ENCODE data around the gene WWC1. TPM values are rescaled to one million over a fixed set of nuclear protein-coding genes. Genes with fewer than 3 reads are reported as not detected.

The WWC1 gene
- total and polyA plus RNA-seq, 2 donors: 0.66 to 6.0 TPM

- no peak overlapping the region for H3K4me3 ChIP-seq (ENCODE audit: low read length in 2 of 2)
- H3K36me3 ChIP-seq (ENCODE audit: control insufficient read depth in 2 of 2, insufficient read depth in 2 of 2, low read length in 1 of 2): no peaks in the 10 kb centered on the region
- no peaks in the 10 kb centered on the region for H3K4me1 ChIP-seq (ENCODE audit: control insufficient read depth in 2 of 2, insufficient read depth in 2 of 2, low read length in 2 of 2)
- 78% methylated on average over 18 of the region's 18 CpGs for WGBS
- peaks cover 27 to 58% of the 10 kb centered on the region in 2 donors for H3K27me3 ChIP-seq (ENCODE audit: control insufficient read depth in 2 of 2, insufficient read depth in 1 of 2, low read length in 1 of 2)
- no peak overlapping the region for H3K27ac ChIP-seq (ENCODE audit: low read depth in 1 of 2, low read length in 1 of 2)
- H3K9me3 ChIP-seq (ENCODE audit: control insufficient read depth in 2 of 2, insufficient read depth in 1 of 2, low read length in 1 of 2): peaks cover 0 to 3% of the 10 kb centered on the region in 2 donors
- no peak for DNase-seq (ENCODE audit: low read depth in 6 of 9, low spot score in 9 of 9)
Measured at GRCh38 chr5:168292786-168293696, 1.6 kb downstream of the WWC1 start.

GRCh38 chr5:168295574-168296201 lies 4.2 kb downstream of the WWC1 start:
- H3K27me3 ChIP-seq (ENCODE audit: control insufficient read depth in 2 of 2, insufficient read depth in 1 of 2, low read length in 1 of 2): peaks cover 26 to 43% of the 10 kb centered on the region in 2 donors
- no peaks in the 10 kb centered on the region for H3K36me3 ChIP-seq (ENCODE audit: control insufficient read depth in 2 of 2, insufficient read depth in 2 of 2, low read length in 1 of 2)
- WGBS: 89% methylated on average over 12 of the region's 12 CpGs
- no peak overlapping the region for H3K4me3 ChIP-seq (ENCODE audit: low read length in 2 of 2)
- H3K4me1 ChIP-seq (ENCODE audit: control insufficient read depth in 2 of 2, insufficient read depth in 2 of 2, low read length in 2 of 2): no peaks in the 10 kb centered on the region
- DNase-seq (ENCODE audit: low read depth in 6 of 9, low spot score in 9 of 9): no peak
- H3K27ac ChIP-seq (ENCODE audit: low read depth in 1 of 2, low read length in 1 of 2): no peak overlapping the region
- H3K9me3 ChIP-seq (ENCODE audit: control insufficient read depth in 2 of 2, insufficient read depth in 1 of 2, low read length in 1 of 2): peaks cover 0 to 3% of the 10 kb centered on the region in 2 donors

GRCh38 chr5:168296682-168297081 lies 5.2 kb downstream of the WWC1 start:
- peaks cover 16 to 34% of the 10 kb centered on the region in 2 donors for H3K27me3 ChIP-seq (ENCODE audit: control insufficient read depth in 2 of 2, insufficient read depth in 1 of 2, low read length in 1 of 2)
- 98% methylated on average over 2 of the region's 2 CpGs for WGBS
- no peak for DNase-seq (ENCODE audit: low read depth in 6 of 9, low spot score in 9 of 9)
- H3K36me3 ChIP-seq (ENCODE audit: control insufficient read depth in 2 of 2, insufficient read depth in 2 of 2, low read length in 1 of 2): no peaks in the 10 kb centered on the region
- H3K4me3 ChIP-seq (ENCODE audit: low read length in 2 of 2): no peak overlapping the region
- no peaks in the 10 kb centered on the region for H3K9me3 ChIP-seq (ENCODE audit: control insufficient read depth in 2 of 2, insufficient read depth in 1 of 2, low read length in 1 of 2)
- no peaks in the 10 kb centered on the region for H3K4me1 ChIP-seq (ENCODE audit: control insufficient read depth in 2 of 2, insufficient read depth in 2 of 2, low read length in 2 of 2)
- H3K27ac ChIP-seq (ENCODE audit: low read depth in 1 of 2, low read length in 1 of 2): no peak overlapping the region

GRCh38 chr5:168298949-168299348 lies 7.5 kb downstream of the WWC1 start:
- H3K9me3 ChIP-seq (ENCODE audit: control insufficient read depth in 2 of 2, insufficient read depth in 1 of 2, low read length in 1 of 2): no peaks in the 10 kb centered on the region
- H3K4me1 ChIP-seq (ENCODE audit: control insufficient read depth in 2 of 2, insufficient read depth in 2 of 2, low read length in 2 of 2): no peaks in the 10 kb centered on the region
- H3K27ac ChIP-seq (ENCODE audit: low read depth in 1 of 2, low read length in 1 of 2): no peak overlapping the region
- H3K27me3 ChIP-seq (ENCODE audit: control insufficient read depth in 2 of 2, insufficient read depth in 1 of 2, low read length in 1 of 2): peaks cover 0 to 13% of the 10 kb centered on the region in 2 donors
- WGBS: 98% methylated on average over 7 of the region's 7 CpGs
- DNase-seq (ENCODE audit: low read depth in 6 of 9, low spot score in 9 of 9): no peak
- H3K4me3 ChIP-seq (ENCODE audit: low read length in 2 of 2): no peak overlapping the region
- H3K36me3 ChIP-seq (ENCODE audit: control insufficient read depth in 2 of 2, insufficient read depth in 2 of 2, low read length in 1 of 2): no peaks in the 10 kb centered on the region

- Histone ChIP-seq H3K9me3 (ENCODE audit: control insufficient read depth in 2 of 2, insufficient read depth in 1 of 2, low read length in 1 of 2) (no peaks in the 10 kb centered on the region), H3K27me3 (ENCODE audit: control insufficient read depth in 2 of 2, insufficient read depth in 1 of 2, low read length in 1 of 2) (peaks cover 0 to 11% of the 10 kb centered on the region in 2 donors), H3K4me1 (ENCODE audit: control insufficient read depth in 2 of 2, insufficient read depth in 2 of 2, low read length in 2 of 2) (no peaks in the 10 kb centered on the region), H3K27ac (ENCODE audit: low read depth in 1 of 2, low read length in 1 of 2) (no peak overlapping the region), H3K4me3 (ENCODE audit: low read length in 2 of 2) (no peak overlapping the region), H3K36me3 (ENCODE audit: control insufficient read depth in 2 of 2, insufficient read depth in 2 of 2, low read length in 1 of 2) (no peaks in the 10 kb centered on the region)
- no peak for DNase-seq (ENCODE audit: low read depth in 6 of 9, low spot score in 9 of 9)
- WGBS: 92% methylated on average over 7 of the region's 7 CpGs
Measured at GRCh38 chr5:168299372-168299771, 7.9 kb downstream of the WWC1 start.

- 87% methylated on average over 11 of the region's 11 CpGs for WGBS
- H3K27ac ChIP-seq (ENCODE audit: low read depth in 1 of 2, low read length in 1 of 2): no peak overlapping the region
- H3K36me3 ChIP-seq (ENCODE audit: control insufficient read depth in 2 of 2, insufficient read depth in 2 of 2, low read length in 1 of 2): no peaks in the 10 kb centered on the region
- no peaks in the 10 kb centered on the region for H3K4me1 ChIP-seq (ENCODE audit: control insufficient read depth in 2 of 2, insufficient read depth in 2 of 2, low read length in 2 of 2)
- H3K27me3 ChIP-seq (ENCODE audit: control insufficient read depth in 2 of 2, insufficient read depth in 1 of 2, low read length in 1 of 2): peaks cover 0 to 3% of the 10 kb centered on the region in 2 donors
- DNase-seq (ENCODE audit: low read depth in 6 of 9, low spot score in 9 of 9): no peak
- no peak overlapping the region for H3K4me3 ChIP-seq (ENCODE audit: low read length in 2 of 2)
- H3K9me3 ChIP-seq (ENCODE audit: control insufficient read depth in 2 of 2, insufficient read depth in 1 of 2, low read length in 1 of 2): no peaks in the 10 kb centered on the region
Measured at GRCh38 chr5:168300326-168301182, 9.1 kb downstream of the WWC1 start.

- WGBS: 87% methylated on average over 11 of the region's 11 CpGs
- Histone ChIP-seq H3K4me1 (ENCODE audit: control insufficient read depth in 2 of 2, insufficient read depth in 2 of 2, low read length in 2 of 2) (no peaks in the 10 kb centered on the region), H3K9me3 (ENCODE audit: control insufficient read depth in 2 of 2, insufficient read depth in 1 of 2, low read length in 1 of 2) (no peaks in the 10 kb centered on the region), H3K27ac (ENCODE audit: low read depth in 1 of 2, low read length in 1 of 2) (no peak overlapping the region), H3K27me3 (ENCODE audit: control insufficient read depth in 2 of 2, insufficient read depth in 1 of 2, low read length in 1 of 2) (no peaks in the 10 kb centered on the region), H3K36me3 (ENCODE audit: control insufficient read depth in 2 of 2, insufficient read depth in 2 of 2, low read length in 1 of 2) (no peaks in the 10 kb centered on the region), H3K4me3 (ENCODE audit: low read length in 2 of 2) (no peak overlapping the region)
- DNase-seq (ENCODE audit: low read depth in 6 of 9, low spot score in 9 of 9): no peak
Measured at GRCh38 chr5:168301593-168302390, 10.3 kb downstream of the WWC1 start.

GRCh38 chr5:168302785-168303184 lies 11.3 kb downstream of the WWC1 start:
- Histone ChIP-seq H3K4me3 (ENCODE audit: low read length in 2 of 2) (no peak overlapping the region), H3K4me1 (ENCODE audit: control insufficient read depth in 2 of 2, insufficient read depth in 2 of 2, low read length in 2 of 2) (no peaks in the 10 kb centered on the region), H3K27me3 (ENCODE audit: control insufficient read depth in 2 of 2, insufficient read depth in 1 of 2, low read length in 1 of 2) (no peaks in the 10 kb centered on the region), H3K36me3 (ENCODE audit: control insufficient read depth in 2 of 2, insufficient read depth in 2 of 2, low read length in 1 of 2) (no peaks in the 10 kb centered on the region), H3K27ac (ENCODE audit: low read depth in 1 of 2, low read length in 1 of 2) (no peak overlapping the region), H3K9me3 (ENCODE audit: control insufficient read depth in 2 of 2, insufficient read depth in 1 of 2, low read length in 1 of 2) (no peaks in the 10 kb centered on the region)
- WGBS: 92% methylated on average over 3 of the region's 3 CpGs
- DNase-seq (ENCODE audit: low read depth in 6 of 9, low spot score in 9 of 9): no peak

Data from thymus (tissue), 11 donors.